Measurements from ENCODE around the gene C1orf174. TPM values are rescaled to one million over a fixed set of nuclear protein-coding genes. Genes with fewer than 3 reads are reported as not detected.

C1orf174 gene
- total RNA-seq, 1 donor from 2014 or later = 17.3 TPM

DNA sequence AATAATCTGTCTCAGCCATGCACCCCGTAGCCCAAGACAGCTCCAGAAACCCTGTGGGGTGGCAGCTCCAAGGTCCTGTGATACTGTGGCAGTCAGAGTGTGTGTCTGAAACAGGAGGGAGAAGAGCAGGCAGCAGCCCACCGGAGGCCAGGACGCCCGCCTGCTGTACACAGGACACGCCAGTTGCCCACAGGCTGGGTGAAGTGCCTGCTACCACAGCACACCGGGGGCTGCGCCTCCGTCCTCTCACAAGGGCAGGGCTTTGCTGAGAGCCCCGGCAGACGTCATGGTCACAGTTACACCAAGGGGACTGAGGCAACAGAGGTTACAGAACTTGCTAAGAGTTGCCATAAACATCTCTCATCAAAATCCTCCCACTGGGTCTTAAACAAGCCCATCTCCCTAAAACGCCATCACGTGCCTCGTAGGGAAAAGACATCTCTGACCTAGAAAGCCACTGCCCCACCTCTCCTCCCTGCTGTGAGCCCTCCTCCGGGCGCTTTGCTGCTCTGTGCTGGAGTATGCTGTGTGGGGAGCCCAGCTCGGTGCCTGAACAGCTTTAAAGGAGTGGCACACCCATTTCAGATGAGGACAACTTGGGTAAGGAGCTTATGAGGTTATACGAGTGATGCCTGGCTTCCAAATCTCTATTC, 5.3 kb downstream of the C1orf174 start:
- DNase-seq = no peak

DNA sequence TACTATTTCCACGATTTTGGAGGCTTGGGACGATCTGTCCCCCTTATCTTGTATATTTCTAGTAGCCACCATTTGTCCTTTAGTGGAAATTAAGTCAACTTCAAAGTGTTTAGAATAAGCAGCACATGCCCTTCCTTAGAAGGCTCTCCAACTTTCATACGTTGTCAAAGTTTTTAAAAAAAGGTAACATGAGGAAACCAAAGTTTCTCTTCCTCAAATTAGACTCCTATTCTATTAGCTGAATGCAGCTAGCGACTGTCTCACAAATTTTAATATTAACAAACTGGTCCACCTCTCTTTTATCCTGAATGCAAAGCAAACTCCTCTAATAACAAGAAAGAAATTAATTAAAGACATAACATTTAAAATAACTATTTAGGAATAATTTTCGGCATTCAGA, 6.9 kb downstream of the C1orf174 start:
- no peak for DNase-seq

DNA sequence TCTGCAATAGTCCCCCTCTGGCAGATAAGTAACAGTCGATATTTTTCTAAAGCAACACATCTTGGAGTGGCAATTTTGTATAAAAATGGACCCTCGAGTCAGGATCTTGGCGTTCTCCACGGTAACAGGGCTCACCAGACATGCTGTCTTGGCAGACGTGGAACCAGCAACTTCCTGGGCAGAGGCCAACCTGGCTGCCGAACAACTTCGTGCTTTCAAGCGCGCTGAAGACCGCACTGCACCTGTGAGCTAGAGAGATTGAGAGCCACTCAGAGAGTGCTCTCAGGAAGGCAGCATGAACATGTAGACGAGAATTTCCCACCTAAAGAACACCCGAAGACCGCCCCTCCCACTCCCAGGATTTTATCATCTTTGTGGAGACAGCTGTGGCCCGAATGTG, 7.3 kb downstream of the C1orf174 start:
- peak; percentile 32 for DNase-seq

DNA sequence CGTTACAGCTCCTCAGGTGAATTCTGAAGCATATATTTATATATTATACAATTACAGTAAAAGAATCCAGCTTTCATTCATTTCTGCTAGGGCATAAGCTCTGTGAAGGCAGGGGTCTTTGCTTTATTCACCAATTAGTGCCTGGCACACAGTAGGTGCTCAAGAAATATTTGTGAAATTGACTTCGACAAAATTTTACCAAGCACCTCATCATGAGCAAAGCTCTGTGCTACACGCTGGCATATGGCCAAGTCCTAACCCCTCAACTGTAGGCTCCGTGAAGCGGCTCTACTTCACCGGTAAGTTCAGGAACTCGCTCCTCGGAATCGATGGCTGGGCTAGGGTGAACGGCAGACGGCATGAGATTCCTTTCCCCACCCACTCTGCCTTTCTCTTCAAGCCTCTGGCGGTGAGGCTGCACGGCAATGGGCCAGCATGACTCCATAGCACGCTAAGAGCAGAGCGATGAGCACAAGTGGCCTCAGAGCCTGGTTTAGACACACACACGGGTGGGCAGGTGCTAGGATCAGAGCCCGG, 8.7 kb downstream of the C1orf174 start:
- DNase-seq = peak; percentile 18

DNA sequence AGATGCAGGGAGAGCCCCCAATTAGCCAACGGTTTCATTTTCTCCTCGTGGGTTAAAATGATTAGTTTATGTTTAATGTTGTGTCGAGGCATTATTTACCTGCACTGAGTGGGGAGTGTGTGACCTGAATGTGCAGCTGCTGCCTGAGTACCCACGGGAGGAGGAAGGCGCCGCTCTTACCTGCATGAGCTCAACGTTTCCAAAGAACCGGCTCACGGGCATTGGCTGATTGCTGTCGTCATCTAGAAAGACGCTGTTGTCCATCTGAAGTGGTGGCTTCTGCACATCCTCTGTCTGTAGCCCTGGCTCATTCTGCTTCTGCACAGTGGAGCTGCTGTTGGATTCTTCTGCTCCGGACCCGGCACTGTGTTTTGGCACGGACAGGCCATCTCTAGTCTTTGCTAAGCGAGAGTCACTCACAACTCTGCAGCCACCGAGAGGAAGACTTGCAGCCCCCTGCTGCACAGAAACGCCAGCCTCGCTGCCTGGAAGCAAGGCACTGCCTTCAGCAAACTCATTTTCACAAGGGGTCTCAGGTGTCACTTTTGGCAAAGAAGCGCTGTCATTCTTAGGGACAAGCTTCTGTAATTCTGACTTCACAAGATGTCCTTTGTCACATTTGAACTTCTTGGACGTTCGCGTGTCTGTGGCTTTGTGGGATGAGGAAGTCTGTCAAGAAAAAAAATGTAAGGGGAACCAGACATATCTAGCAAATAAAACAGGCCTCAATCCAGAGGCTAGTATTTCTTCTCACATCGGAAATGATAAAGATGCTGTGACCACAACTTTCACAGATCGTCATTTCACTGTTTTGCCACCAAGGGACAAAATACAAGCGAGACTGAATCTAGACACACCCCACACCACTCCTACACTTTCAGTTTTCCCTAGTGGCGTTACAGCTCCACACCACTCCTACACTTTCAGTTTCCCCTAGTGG, 9.4 kb downstream of the C1orf174 start:
- no peak for DNase-seq

DNA sequence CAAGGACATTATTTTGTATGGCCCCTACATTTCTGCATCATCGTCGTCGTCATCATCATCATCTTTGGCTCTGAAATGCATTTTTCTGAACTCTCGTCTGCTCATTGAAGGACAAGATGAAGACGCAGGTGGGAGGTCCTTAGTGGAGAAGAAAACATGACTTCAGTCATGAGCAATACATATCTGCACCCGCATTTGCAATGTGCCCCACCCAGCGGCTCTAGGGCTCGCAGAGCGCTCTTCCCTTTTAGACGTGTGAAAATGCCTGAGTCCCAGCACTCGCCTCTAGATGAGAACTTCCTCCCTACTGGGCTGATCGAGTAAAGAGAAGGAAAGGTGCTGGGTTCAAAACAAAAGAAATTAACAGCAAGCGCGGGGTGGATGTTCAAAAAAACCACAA, 10.1 kb downstream of the C1orf174 start:
- no peak for DNase-seq

DNA sequence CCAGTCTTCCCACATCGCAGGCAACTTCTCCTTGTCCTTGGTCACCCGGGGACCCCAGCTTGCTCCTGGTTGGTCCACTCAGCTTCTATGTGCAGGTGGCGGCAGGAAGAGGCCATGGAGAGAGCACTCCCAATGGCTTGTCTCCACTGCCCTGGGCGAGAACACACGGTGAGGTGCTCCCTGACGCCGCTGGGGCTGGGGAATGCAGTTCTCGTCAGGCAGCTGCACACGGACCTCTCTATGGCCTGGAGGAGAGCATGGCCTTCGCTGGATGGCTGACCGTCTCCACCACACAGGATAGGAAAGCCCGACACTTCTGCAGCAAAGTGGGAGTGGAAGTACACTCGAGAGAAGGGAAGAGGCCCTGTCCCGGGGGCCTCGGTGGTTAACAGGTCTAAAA, 11.8 kb downstream of the C1orf174 start:
- DNase-seq = no peak

DNA sequence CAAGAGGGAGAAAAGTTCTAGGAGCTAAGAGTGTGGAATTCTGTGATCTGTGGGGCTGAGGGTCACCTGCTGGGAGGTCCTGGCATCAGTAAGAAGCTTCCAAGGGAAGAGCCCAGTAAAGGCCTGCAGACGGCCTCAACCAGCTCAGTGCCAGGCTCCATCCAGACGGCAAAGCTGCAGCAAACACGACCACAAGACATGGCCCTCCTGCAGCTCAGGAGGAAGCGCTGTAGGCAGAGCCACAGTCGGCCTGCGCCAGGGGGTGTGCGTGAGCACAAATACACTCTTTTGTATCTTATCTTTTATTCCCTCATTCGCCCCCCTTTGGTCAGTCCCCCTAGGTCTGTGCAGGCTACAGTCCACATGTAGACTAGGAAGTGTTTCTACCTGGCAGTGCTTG, 13.4 kb downstream of the C1orf174 start:
- no peak for DNase-seq

DNA sequence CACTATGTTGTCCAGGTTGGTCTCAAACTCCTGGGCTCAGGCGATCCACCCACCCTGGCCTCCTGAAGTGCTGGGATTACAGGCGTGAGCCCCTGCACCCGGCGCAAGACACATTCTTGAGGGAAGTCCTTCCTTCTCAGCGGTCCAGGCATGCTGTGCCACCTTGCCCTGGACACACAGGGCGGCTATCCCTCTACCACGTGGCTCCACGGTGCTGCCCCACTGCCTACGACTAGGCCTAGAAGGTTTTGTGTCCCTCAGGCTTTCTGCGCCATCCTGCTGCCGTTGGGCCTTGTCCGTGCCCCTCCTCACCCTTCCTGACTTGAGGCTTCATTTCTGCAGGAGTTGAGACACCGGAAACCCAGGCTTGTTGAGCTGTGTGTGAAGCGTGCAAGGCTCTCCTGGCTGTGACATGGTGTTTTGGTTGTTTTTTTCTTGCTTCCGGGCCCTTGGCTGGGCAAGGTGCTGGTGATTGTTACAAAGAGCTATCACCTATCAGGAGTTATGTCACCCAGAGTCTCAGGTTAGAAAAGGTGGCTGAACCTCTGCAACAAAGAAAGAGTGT, 13.9 kb downstream of the C1orf174 start:
- no peak for DNase-seq

DNA sequence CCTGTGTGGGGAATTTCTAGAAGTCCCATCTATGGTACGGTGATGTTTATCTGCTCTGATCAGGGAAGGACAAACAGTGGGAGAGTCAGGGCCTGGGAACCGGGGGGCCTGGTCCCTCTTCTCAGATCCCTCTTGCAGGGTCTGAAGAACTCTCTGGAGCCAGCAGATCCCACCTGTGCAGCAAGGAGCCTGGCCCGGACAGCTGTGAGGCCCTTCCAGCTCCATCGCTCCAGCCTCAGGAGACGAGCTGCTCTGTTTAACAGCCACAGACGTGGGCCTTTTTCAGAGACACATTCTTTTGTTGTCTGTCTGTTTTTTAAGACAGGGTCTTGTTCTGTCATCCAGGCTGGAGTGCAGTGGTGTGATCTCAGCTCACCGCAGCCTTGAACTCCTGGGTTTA, 14.5 kb downstream of the C1orf174 start:
- DNase-seq = no peak

DNA sequence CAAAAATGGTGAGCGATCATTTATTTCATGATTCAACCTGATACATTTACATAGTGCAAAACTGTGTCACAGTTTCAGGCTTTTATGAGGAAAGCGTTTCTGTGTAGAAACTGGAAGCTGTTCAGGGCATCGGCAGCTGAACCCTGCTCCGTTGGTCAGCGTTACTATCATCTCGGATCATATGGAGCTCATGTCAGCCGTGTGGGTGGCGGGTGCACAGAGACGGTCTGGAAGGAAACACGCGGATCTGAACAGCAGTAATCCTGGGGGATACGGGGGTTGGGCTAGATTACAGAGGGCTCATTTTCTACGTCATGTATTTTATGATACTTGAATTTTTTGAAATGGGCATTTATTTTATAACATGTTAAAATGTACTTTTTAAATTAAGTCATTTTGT, 15.1 kb downstream of the C1orf174 start:
- no peak for DNase-seq

DNA sequence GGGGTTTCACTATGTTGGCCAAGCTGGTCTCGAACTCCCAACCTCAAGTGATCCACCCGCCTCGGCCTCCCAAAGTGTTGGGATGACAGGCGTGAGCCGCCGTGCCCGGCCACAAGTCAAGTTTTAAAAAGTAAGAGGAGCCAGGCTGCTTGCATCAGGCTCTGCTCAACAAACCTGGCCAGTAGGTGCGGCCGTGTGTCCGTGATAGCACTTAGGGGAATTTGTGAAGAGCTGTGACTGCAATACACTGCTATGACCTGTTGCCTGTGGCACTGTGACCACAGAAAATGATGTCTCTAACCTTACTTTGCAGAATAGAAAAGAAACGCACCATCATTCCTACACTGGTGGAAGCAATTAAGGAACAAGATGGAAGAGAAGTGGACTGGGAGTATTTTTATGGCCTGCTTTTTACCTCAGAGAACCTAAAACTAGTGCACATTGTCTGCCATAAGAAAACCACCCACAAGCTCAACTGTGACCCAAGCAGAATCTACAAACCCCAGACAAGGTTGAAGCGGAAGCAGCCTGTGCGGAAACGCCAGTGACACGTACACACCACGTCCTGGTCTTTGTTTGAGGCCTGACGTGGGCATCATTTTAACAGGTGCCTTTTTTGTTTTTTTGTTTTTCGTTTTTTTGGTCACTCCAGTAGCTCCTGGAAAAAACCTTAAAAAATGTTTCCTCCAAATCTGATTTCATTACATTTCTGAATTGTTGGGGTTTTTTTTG, 16.7 kb downstream of the C1orf174 start:
- DNase-seq = no peak

DNA sequence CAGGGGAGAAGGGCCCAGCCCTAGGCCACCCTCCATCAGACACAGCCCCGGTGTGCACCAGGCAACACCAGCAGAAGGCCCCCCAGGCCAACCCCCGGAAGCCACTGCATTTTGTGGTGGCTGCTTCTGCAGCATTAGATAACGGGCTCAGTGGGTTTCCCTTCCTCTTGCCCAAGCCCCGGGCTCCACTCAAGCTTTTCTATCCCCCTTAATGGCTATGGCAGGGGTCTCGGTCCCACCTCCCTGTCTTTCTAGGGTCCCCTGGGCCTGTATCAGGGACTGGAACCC, 18.9 kb downstream of the C1orf174 start:
- no peak for DNase-seq

DNA sequence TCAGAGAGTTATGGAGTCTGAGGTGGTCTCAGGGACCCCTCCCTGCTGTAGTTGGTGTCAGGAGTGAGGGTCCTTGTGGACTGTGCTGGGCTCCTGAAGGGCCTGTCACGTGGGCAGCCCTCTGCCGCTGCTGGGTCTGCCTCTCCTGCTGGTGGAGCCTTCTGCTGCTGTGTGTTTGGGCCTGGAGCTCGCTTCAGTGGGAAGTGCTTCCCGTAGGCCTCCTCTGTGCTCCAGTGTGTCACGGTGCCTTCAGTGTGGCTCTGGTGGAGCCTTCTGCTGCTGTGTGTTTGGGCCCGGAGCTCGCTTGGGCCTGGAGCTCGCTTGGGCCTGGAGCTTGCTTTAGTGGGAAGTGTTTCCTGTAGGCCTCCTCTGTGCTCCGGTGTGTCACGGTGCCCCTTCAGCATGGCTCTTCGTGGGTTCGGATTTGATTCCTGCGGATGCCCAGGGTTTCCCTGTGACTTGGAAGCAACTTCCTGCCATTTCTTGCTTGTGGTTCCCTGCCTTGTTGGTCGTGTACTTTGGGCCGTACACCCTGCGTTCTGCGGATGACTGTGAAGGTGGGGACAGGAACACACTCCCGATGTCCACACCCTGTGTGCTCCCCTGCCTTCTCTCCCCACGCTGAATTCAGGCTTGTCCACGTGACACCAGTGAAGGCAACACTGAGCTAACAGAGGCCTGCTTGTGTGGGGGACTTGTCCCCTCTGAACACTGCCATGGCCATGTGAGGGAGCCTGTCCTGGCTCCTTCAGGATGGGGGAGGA, 19.5 kb downstream of the C1orf174 start:
- DNase-seq = no peak

DNA sequence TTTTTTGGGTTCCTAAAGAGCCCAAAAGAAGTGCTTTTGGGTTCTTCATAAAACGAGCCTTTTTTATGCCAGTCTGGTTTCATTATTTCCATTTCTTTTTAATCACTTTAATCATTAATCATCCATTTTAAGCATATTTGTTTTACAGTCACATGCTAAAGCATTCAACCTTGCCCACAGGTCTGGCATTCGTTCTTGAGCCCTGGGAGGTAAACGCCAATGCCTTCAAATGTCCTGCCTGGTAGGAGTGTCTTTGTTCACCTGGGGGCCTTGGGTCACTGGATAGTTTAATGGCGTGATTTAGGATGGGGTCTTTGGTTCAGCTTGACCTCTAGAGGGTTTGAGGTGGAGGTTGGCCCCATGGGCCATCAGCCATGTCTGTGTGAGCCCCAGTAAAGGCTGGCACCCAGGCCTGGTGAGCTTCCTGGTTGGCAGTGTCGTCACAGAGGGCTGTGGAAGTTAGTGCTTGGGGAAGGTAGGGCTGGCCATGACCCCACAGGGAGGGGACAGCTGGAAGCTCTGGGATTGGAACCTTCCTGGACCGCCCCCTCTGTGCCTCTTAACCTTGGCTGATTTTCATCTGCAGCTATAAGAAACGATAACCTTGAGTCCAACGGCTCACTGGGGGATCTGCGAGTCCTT, 20.2 kb downstream of the C1orf174 start:
- no peak for DNase-seq

DNA sequence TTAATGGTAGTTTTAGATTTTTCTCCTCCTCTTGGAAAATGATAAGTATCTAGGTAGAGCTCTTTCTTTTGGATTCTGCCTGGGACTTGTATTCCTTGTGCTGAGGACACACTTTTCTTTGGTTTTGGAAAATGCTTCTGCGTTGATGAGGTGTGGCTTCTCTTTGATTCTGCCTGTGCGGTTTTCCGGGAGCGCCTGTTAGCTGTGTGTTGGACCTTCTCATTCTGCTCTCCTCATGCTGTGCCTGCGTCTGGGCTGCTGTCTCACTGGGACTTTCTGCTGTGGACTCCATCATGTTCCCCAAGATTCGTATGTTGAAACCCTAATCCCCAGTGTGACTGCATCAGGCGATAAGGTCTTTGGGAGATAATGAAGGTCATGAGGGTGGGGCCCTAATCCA, 21.0 kb downstream of the C1orf174 start:
- no peak for DNase-seq

DNA sequence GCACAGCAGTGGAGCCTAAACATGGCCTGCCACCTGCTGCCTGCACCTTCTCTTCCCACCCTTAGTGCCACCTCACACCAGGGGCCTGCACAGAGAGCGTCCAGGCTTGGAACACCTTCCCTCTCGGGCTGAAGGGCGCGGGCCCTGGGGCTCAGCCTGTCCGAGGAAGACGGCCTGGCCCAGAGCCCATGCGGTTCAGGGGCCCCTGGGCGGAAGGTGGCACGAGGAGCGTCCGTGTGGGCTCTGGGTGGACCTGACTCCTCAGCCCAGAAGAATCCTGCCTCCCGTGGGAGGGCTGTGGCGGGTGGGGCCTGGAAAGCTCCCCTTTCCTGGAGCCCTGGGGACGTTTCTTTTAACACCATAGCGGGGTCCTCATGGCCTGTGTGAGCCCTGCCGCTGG, 23.4 kb downstream of the C1orf174 start:
- no peak for DNase-seq

DNA sequence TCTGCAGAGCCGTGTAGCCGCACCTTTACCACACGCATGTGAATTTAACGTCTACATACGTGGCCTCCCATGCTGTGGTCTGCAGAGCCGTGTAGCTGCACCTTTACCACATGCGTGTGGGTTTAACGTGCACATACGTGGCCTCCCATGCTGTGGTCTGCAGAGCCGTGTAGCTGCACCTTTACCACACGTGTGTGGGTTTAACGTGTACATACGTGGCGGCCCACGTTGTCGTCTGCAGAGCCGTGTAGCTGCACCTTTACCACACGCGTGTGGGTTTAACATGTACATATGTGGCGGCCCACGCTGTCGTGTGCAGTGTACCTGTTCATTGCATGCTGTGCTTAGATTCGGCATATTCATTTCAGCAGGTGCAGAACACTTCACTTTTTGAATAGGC, 25.3 kb downstream of the C1orf174 start:
- DNase-seq = no peak

DNA sequence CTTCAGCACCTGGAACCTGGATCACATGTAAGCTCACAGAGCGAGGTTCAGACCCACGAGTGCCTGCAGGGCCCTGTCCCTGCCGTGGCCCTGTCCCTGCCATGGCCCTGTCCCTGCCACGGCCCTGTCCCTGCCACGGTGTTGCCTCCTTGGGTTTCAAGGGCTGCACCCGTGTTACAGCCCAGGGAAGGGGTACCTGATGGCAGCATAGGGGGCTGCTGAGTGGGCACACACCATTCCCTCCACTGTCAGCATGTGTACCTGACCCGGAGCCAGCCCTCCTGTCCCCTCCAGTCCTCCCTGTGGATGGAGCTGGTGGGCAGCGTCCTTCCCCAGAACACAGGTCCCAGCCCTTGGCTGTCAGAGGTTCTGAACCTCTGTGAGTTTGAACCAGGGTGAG, 27.5 kb downstream of the C1orf174 start:
- no peak for DNase-seq

DNA sequence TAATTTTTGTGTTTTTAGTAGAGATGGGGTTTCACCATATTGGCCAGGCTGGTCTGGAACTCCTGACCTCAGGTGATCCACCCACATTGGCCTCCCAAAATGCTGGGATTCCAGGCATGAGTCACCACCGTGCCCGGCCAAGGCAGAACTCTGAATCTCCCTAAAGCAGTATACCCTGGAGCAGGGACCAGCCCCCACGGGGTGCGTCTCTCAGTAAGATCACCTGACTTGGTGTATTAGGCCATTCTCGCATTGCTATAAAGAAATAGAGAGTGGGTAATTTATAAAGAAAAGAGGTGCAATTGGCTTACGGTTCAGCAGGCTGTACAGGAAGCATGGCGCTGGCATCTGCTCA, 28.6 kb downstream of the C1orf174 start:
- no peak for DNase-seq

DNA sequence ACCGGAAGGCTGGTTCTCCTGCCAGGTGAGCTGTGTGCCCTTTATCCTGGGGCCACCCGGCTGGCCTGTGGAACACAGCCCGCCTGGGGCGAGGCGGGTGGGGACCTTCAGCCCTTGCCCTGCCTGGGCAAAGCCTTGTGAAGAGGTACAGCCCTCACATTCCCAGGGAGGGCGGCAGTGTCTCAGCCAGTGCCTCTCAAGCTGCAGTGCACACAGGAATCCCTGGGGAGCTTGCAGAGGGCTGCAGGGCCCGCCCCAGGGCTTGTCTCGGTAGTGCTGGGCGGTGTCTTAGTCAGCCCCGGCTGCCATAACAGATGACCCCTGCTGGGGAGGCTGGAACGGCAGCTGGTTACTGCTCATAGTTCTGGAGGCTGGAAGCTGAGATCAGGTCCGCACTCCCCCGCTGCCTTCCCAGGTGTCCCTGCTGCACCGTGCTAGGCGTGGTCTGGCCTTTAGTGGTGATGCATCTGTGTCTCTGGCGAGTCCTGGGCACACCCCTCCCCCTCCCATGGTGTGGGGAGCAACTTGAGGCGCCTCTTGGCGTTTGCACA, 30.2 kb downstream of the C1orf174 start:
- no peak for DNase-seq

Measured in occipital lobe (tissue), 2 donors.